ENCODE data around the gene TSPAN17.

Gene TSPAN17

DNA sequence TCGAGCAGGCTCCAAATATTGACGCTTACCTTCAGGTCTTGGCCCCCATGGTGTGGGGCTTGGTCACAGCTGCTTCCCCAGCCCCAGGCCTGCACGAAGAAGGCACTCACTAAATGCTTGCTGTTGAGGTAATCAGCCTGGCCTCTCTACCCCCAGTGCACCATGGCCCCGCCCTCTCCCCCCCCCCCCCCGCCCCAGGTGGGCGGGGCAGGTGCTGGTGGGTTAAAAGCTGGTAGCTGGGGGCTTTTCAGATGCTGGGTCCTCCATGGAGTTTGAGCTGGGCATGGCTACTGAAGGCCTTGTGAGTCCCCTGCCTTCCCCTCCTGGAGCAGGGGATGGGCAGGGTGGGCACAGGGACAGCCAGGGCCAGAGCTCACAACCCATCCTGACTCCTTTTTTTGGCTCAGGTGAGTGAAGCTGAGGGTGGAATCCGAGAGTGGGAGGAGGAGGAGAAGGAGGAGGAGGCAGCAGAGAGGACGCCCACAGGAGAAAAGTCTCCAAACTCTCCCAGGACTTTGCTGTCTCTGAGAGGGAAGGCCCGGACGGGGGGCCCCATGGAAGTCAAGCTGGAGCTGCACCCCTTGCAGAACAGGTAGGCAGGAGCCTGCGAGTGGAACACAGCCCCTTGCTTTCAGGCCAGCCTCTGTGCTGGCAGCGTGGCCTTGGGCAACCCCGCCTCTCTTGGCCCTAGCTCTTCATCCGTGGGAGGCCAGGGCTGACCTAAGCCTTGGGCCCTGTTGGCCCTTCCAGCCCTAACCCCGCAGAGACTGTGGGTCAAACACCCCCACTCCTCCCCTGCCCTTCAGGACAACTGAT lies 4.4 kb upstream of the TSPAN17 start:
- no peak for DNase-seq (ENCODE audit: low spot score)

DNA sequence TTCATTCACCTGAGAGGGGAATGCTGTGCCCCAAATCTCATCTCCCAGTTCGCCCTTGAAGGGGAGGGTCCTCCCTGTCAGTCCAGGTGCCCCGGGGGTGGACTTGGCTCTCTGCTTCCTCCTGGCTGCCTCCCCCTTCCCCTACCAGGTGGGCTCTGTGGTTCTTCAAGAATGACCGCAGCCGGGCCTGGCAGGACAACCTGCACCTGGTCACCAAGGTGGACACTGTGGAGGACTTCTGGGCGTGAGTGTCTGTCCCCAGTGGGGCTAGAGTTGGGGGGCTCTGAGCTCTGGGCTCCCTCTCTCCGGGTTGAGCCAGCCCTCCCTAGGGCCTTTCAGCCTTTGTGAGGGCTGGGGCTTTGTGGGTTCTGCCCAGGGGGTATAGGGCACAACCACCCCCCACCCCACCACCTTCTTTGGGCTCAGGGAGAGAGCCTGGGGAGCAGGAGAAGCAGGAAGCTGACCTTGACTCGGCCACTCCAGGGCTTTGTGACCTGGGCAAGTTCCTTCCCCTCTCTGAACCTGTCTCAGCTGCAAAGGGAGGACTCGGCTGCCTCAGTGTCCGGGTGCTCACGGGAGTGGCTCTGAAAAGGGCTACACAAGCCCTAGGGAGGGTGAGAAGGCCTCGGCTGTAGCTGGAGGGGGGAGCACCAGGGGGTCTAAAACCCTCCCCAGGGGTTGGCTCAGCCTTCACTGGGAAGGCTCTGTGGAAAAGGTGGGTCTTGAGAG lies 3.6 kb upstream of the TSPAN17 start:
- DNase-seq (ENCODE audit: low spot score) = no peak

DNA sequence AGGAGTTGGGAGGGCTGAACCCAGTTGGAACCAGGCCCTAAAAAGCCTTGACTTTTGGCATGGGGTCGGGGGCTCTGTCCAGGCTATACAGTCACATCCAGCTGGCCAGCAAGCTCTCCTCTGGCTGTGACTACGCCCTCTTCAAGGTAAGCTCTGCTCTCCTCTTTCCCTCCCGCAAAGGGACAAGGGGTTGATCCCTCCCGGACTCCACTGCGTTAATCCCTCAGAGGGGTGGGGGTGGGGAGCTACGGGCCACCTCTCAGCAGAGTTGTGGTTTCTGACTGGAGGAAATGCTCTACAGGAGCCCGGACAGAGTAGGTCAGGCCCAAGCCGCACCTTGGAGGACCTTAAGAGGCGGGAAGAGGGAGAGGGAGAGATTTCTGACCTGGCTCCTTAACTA lies 3.0 kb upstream of the TSPAN17 start:
- no peak for DNase-seq (ENCODE audit: low spot score)

DNA sequence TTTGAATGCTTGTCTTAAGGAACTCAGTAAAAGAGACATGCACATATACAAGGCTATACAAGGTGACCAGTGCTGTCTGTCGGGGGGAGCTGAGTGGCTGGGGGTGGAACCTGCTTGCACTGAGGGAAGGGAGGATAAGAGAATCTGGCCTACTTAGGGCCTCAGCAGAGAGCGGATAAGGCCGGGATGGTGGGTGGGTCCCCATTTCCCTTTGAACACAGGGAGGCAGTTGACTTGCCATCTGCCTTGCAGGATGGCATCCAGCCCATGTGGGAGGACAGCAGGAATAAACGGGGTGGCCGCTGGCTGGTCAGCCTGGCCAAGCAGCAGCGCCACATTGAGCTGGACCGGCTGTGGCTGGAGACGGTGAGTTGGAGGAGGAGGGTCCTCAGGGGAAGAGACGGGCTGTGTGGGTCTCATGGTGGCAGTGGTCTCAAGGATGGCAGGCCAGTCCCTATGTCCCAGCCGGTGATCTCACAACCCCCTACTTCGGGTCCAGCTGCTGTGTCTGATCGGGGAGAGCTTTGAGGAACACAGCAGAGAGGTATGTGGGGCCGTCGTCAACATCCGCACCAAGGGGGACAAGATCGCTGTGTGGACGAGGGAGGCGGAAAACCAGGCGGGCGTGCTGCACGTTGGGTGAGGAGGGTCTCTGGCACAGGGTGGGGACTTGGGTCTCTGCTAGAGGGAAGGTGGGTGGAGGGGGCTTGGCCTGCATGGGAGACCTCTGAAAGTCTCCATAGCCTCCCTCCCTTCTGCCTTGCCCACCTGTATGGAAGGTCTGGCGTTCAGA lies 2.2 kb upstream of the TSPAN17 start:
- no peak for DNase-seq (ENCODE audit: low spot score)

DNA sequence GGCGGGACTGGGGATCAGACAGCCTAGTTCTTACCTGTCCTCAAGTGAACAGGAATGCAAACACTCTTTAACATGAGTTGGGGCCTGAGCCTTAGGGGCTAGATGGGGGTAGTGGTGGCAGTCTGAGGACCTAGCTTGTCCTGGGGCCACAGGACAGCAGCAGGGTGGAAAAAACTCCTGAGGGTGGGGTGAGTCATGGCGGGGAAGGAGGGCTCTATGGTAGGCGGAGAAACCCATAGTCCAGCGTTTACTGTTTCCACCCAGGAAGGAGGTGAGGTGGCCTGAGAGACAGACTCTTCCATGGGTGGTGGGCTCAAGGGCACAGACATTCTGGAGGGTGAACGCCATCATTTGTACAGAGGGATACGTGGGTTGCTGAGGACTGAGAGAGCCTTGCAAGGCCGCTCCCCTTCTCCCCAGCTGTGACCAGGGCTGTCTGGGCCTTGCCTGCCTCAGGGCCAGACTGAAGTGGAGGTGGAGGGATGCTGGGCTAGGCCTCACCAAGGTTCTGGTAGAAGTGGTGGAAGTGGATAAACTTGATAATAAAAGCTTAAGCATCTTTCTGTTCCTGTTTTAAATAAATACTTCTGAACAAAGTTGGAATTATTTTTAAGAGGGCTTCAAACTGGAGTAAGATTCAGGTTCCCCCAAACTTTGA lies 1.1 kb upstream of the TSPAN17 start:
- no peak for DNase-seq (ENCODE audit: low spot score)

DNA sequence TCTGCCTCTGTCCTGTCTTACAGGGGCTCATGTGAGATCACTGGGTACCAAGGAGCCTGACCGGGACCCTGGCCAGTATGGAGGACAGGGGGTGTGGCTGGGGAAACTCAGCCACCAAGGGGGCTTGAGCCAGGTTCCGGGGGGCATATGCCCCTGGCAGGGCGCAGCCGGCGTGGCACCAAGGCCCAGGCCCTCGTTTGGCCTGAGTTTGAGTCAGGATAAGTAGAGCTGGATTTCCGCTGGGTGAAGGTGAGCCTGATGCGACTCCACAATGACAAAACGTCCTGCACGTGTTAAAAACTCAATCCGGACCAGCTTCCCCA lies 616 bp upstream of the TSPAN17 start:
- DNase-seq (ENCODE audit: low spot score) = peak; percentile 21

DNA sequence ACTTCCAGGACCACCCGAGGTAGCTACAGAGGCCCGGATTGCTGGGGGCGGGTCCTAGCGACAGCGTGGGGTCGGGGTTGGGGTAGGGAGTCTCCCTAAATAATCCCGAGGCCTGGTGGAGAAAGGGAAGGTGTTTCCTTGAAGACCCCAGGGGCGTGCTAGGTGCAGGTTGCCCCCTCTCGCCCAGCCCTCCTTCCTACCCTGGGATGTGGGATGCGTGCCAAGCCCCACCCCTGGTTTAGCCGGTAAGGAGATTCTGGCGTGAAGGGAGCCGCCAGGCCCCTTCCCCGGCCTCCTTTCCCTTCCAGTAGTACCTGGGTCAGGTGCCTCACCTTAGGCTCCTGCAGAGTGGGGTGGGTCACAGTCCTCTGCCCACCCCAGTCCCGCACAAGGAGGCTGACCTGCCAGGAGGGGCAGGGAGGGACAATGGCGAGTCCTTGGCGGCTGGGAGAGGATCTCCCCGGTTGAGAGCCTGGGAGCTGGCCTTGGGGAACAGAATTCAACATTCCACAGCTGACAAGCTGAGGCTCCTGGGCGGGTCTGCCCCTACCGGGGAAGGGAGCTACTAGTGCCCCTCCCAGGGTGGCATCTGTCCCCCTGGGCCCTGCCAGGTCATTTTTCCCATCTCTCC lies 674 bp downstream of the TSPAN17 start:
- peak; percentile 69 for DNase-seq (ENCODE audit: low spot score)

DNA sequence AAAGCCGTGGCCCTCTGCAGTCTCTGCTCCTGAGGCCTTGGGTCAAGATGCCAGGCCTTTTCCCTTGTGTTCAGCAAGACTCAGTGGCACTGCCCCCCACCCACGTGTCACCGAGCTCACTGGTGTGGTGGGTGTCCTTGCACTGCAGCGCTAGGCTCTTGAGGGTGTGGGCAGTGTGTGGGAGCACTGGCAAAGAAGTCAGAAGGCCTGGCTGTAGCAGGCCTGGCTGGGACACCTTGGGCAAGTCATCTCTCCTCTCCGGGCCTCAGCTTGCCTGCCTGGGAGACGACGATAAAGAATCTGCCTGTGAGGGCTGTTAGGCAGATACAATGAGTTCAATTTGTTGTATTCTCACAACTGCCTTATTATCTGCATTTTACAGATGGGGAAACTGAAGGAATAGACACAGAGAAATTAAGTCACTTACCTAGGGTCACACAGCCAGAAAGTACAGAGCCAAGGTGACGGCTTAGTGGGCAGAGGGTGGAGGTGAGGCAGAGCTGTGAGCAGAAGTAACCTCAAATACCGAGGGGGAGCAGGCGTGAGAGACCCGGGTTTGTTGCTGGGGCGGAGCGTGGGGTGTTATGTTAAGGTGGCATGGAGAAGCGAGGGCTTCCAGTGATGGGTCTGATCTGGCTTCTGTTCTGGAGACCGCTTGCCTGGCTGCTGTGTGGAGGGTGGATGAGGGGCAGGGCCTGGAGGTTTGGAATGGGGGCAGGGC lies 1.4 kb downstream of the TSPAN17 start:
- no peak for DNase-seq (ENCODE audit: low spot score)

DNA sequence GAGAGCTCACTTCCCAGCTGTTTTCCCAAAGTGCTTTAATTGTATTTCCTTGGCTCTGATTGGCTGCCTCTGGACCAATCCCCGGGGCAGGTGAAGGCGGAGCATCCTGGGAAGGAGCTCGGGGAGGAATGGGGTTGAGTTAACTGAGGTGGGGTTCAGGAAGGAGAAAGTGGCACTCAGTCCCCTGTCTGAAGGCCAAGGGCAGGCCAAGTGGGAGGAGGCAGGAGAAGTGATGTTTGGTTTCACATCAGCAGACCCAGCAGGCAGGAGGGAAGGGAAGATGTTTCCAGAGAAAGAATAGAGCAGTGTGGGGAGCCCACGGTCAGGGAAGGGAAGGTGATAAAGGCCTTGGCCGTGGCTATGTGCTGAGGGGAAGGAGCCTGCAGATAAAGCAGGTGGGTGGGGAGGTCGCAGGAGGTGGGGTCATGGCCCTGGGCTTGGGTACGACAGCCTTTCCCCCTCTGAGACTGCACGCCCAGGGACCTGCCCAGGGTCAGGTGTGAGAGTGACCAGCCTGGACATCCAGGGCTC lies 3.1 kb downstream of the TSPAN17 start:
- peak; percentile 48 for DNase-seq (ENCODE audit: low spot score)

DNA sequence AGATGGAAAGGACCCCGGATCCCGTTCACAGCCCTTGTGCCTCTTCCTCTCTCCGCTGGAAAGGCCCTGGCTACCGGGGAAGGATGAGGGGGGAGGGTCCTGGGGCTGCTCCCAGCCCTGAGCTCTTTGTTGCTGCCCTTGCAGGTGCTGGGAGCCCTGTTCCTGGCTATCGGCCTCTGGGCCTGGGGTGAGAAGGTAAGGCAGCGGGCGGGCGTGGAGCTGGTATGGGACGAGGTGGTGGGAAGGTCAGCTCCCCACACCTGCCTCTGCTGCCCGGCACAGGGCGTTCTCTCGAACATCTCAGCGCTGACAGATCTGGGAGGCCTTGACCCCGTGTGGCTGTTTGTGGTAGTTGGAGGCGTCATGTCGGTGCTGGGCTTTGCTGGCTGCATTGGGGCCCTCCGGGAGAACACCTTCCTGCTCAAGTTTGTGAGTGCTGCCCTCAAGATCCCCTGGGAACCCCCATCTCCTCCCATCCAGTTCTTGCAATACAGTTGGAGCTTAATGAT lies 4.2 kb downstream of the TSPAN17 start:
- DNase-seq (ENCODE audit: low spot score) = no peak

DNA sequence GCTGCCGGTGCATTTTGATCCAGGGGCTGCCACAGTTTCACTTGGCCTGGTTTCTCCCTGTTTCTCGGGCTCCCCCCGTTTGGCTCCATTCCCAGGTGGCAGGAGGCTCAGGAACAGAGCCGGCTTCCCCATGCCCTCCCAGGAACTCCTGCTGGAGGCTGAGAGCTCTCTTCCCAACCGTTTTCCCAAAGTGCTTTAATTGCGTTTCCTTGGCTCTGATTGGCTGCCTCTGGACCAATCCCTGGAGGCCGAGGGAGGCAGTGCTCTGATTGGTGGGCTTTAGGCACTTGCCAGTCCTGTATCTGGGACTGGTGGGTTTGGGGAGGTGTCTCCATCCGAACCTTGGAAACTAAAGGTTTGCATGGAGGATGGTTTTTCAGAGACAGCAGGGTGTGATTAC lies 4.9 kb downstream of the TSPAN17 start:
- peak; percentile 55 for DNase-seq (ENCODE audit: low spot score)

DNA sequence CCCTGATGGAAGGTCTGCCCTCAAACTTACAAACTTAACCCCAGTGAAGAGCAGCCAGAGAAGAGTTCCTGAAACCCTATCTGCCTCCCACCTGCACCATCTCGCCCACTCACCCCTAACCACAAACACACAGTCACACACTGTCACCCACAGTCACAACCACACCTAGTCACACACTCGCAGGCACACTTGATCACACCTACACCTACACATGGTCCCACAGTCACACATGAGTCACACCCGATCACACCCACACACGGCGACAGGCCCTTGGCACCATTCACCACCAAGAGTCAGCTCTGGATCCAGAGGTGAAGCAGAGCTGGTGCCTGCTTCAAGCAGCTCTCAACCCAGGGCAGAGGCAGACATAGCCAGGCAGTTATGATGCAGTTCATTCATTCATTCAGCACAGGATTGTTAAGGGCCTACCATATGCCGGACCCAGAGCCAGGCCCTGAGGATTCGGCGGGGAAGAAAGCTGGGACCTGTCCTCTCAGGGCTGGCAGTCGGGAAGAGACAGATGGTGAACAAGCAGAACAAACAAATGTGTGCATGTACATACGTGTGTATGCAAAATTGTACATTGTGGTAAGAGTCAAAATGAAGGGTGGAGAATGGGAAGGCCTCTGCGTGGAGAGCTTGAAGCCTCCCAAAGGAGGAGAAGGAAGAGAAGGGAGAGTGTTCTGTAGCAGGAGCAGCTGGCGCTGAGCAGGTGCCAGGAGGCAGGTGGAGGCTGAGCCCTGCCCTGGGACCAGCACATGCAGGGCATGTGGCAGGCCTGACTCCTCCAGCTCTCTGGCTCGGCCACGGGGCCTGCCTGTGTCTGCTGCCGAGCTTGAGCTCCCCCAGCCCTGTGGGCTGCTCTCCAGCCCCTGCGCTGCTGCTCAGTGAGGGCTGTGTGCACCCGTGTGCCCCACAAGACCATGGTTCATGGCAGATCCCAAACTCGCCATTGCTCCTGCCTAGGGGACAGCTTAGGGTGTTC lies 6.4 kb downstream of the TSPAN17 start:
- DNase-seq (ENCODE audit: low spot score) = no peak

DNA sequence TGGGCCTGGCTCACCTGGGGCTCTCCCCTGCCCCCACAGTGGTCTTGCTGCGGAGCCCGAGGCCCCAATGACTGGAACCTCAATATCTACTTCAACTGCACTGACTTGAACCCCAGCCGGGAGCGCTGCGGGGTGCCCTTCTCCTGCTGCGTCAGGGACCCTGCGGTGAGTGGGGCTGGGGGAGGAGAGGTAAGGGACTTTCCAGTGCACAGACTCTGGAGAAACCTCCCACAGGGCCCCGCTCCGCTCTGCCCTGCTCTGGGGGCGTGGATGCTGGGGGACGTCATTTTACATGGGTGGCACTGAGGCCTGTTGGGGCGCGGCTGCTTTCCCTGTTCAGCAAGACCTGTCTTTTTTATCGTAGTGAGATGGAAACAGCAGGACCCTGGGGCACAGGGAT lies 7.6 kb downstream of the TSPAN17 start:
- no peak for DNase-seq (ENCODE audit: low spot score)

DNA sequence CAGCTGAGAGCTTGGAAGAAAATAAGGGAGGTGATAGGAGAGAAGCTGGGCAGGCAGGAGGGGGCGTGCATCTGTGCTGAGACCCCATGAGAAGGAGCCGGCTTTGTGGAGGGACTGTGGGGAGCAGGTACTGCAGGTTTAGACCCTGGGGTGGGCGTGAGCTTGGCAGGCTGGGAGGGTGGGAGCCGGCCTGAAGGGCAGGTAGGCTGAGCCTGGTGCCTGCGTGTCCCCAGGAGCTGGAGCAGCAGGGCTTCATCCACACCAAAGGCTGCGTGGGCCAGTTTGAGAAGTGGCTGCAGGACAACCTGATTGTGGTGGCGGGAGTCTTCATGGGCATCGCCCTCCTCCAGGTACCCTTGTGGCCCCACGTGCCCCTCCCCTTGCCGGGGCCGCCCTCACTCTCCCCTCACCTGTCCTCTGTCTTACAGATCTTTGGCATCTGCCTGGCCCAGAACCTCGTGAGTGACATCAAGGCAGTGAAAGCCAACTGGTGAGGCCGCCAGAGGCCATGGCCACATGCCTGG lies 9.2 kb downstream of the TSPAN17 start:
- no peak for DNase-seq (ENCODE audit: low spot score)

DNA sequence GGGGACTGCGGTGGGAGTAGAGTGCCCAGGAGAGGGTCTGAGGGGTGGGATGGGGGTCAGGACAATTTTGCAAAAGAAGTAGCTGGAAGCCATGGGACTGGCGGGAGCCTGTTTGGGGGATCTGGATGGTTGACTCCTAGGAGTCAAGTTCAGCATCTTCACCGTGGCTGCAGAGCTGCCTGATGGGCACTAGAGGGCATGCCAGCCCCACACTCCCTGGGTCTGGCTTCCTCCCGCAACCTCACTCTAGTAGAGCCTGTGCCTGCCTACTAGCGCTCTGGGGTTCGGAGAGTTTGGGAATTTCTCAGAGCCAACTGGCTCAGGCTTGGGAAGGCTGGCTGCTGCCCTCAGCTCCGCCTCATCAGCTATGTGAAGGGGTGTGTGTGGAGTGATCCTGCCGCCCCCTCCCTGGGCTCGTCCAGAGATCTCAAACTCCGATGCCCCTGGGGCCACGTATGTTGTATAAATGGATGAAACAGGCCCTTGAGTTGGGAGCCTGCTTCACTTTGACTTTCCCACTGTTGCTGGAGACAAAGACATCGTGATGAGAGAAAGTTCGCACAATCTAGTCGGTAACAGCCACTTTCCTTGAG lies 10.8 kb downstream of the TSPAN17 start:
- DNase-seq (ENCODE audit: low spot score) = peak; percentile 88

DNA sequence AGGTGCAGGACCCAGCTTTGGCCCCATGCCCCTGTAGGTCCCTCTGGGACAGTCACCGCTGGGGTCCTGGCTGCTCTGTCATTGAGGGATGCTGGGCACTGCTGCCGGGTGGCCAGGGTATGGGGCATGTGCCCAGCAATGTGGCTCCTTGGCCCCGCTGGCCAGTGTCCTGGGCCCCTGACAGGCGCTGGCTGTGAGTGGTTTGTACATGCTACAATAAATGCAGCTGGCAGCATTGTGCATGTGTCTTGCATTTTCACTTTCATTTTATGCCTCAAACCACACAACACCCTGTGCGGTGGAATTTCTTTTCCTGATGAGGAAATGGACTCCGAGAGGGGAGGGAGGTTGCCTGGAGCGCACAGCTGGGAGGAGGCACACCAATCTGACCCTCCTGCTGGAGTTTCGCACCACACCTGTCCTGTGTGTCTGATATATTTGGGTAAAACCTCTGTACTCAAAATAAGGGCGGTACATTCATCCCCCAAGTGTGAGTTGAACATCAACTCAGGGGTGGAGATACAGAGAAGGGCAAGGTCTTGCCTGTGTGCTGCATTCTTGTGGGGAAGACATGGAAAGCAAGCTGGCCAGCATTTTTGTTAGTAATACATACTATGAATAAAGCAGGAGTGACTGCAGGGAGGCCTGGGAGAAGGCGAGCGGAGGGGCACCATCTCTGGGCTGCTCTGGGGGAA lies 11.7 kb downstream of the TSPAN17 start:
- no peak for DNase-seq (ENCODE audit: low spot score)

DNA sequence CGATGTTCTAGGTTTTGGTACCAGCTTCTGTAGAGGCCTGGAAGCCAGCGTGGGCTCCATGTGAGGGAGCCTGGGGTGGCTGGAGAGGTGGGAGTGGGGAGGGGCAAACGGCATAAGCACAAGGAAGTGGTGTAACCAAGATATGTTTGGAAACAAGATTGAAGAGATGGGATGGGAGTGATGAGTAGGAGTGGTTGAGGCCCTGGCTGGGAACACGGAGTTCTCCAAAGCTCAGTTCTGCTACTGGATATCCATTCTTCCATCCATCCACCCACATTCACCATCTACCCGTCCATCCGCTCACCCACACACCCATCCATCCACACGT lies 12.2 kb downstream of the TSPAN17 start:
- no peak for DNase-seq (ENCODE audit: low spot score)

DNA sequence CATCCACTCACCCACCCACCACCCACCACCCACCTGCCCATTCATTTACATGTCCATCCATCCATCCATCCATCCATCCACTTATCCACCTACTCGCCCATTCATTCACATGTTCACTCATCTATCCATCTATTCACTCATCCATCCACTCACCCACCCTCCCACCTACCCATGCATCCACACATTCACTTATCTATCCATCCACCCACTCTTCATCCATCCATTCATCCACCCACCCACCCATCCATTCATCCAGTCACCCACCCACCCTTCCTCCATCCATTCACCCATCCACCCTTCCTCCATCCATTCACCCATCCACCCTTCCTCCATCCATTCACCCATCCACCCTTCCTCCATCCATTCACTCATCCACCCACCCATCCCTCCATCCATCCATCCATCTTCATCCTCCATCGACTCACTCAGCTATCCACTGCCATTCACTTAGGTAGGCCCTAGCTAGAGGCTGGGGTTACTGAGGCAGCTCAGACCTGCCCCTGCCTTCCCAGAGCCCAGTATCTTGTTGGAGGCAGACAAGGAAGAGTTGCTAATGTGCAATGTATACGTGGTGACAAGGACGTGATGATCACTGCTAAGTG lies 12.7 kb downstream of the TSPAN17 start:
- no peak for DNase-seq (ENCODE audit: low spot score)

Measured in GM03348 (cell line).